AG04450 (cell line): ENCODE measurements around the gene MTHFD1L. TPM values are rescaled to one million over a fixed set of nuclear protein-coding genes. Genes with fewer than 3 reads are reported as not detected.
A peak's percentile ranks its signal among the peaks of the same experiment; 100 is the strongest.
"Not testable (repeated sequence)": the region's sequence is repeated elsewhere in the genome, so short reads cannot be mapped to it uniquely, and the experiment has no call there.

Source experiments
- CTCF ChIA-PET: fragments of 300-600, 350-600 bp; formaldehyde crosslinking; extraction: SDS; loops from one replicate; lab custom pipeline; 2022; ENCODE audit warnings: antibody characterized with exemption, inconsistent platforms; lab: Charles Lee
- POLR2A ChIA-PET: fragments of 350-600 bp; formaldehyde crosslinking; extraction: SDS; loops from one replicate; lab custom pipeline; 2021; ENCODE audit warnings: antibody characterized with exemption, inconsistent platforms; lab: Yijun Ruan, JAX
- DNase-seq: peaks from one replicate; pipeline ENCODE4 v3.0.0-alpha.2; 2011; ENCODE audit warnings: low read depth, low spot score
- H3K27ac ChIP-seq: one replicate; pipeline ENCODE4 v1.5.1; 2012; ENCODE audit warnings: low read depth, low read length, control low read depth
- H3K27me3 ChIP-seq: one replicate; pipeline ENCODE4 v1.6.0; 2012; ENCODE audit warnings: low read length; ENCODE audit not compliant: control insufficient read depth, insufficient read depth
- H3K4me3 ChIP-seq: 2 replicates; pipeline ENCODE4 v1.5.1; 2011; ENCODE audit warnings: mild to moderate bottlenecking, low read depth, low read length, control low read depth
- H3K9me3 ChIP-seq: 2 replicates; pipeline ENCODE4 v1.5.1; 2012; ENCODE audit warnings: low read length; ENCODE audit not compliant: control insufficient read depth, insufficient read depth
- CTCF ChIP-seq: IDR thresholded peaks from 2 replicates; pipeline ENCODE4 v1.5.1; 2011; ENCODE audit warnings: low read depth, low read length, control low read depth, inconsistent platforms
- polyA plus RNA-seq: library from polyadenylated mRNA; depleted of rRNA; stranded (reverse); fragments of >200 nt; gene quantifications from 2 replicates; pipeline ENCODE4 v1.2.3, GENCODE V29; 2011

Gene MTHFD1L
- polyA plus RNA-seq, 1 experiment = 69.1 TPM

- Histone ChIP-seq H3K9me3 (peaks cover 3% of the 10 kb centered on the region), H3K27ac (peak overlapping the region; percentile 100), H3K4me3 (no peak overlapping the region), H3K27me3 (no peaks in the 10 kb centered on the region)
- POLR2A ChIA-PET = interaction anchor here (0.6 to 1.7 kb wide), 3 partner anchors 8 to 56 kb away, joined by 3 to 6 read pairs (median 4); partner anchors contain the start of gene MTHFD1L
- CTCF ChIA-PET = interaction anchor here (1.9 to 2.0 kb wide), 2 partner anchors 8 to 40 kb away, joined by 10 to 11 read pairs; partner anchors contain the start of gene MTHFD1L
- no peak for TF ChIP-seq CTCF
- DNase-seq = peak; percentile 99
These were observed 8.2 kb upstream of the MTHFD1L start for GRCh38 chr6:150857062-150857944.

GRCh38 chr6:150857945-150858308, 7.6 kb upstream of the MTHFD1L start:
- ChIA-PET POLR2A (interaction anchor here (0.7 to 1.4 kb wide), 2 partner anchors 8 to 120 kb away, joined by 4 to 5 read pairs; no protein-coding TSS in a partner anchor), CTCF (no interaction called here)
- peaks cover 3% of the 10 kb centered on the region for H3K9me3 ChIP-seq
- 0 out of 2 replicates have a peak overlapping the region, but pooled peaks have one; percentile 15 for H3K4me3 ChIP-seq
- no peak for DNase-seq
- H3K27me3 ChIP-seq = no peaks in the 10 kb centered on the region
- H3K27ac ChIP-seq = peak overlapping the region; percentile 100
- no peak for TF ChIP-seq CTCF

GRCh38 chr6:150861448-150862168, 3.9 kb upstream of the MTHFD1L start:
- CTCF ChIA-PET = interaction anchor here (5.1 kb wide), 1 partner anchor 44 kb away, joined by 38 read pairs; no protein-coding TSS in a partner anchor
- H3K27me3 ChIP-seq, H3K4me3 ChIP-seq, H3K9me3 ChIP-seq, POLR2A ChIA-PET, H3K27ac ChIP-seq, DNase-seq: not testable (repeated sequence)

GRCh38 chr6:150863213-150863928, 2.1 kb upstream of the MTHFD1L start:
- no peaks in the 10 kb centered on the region; the same call in 1 of the 2 replicates for H3K9me3 ChIP-seq
- POLR2A ChIA-PET = no interaction called here
- CTCF ChIA-PET = interaction anchor here (5.1 kb wide), 1 partner anchor 46 kb away, joined by 38 read pairs; no protein-coding TSS in a partner anchor
- no peak for TF ChIP-seq CTCF
- no peak for DNase-seq
- no peak overlapping the region for H3K4me3 ChIP-seq
- H3K27ac ChIP-seq = no peak overlapping the region
- no peaks in the 10 kb centered on the region for H3K27me3 ChIP-seq

- no peak for DNase-seq
- H3K4me3 ChIP-seq = peak overlapping the region; percentile 77
- H3K9me3 ChIP-seq = no peaks in the 10 kb centered on the region; the same call in 1 of the 2 replicates
- POLR2A ChIA-PET = interaction anchor here (0.6 to 2.1 kb wide), 3 partner anchors 8 to 62 kb away, joined by 6 to 11 read pairs (median 7); no protein-coding TSS in a partner anchor
- TF ChIP-seq CTCF = no peak
- CTCF ChIA-PET = interaction anchor here (0.6 to 5.1 kb wide), 12 partner anchors 9 to 50 kb away, joined by 3 to 38 read pairs (median 4); no protein-coding TSS in a partner anchor
- no peaks in the 10 kb centered on the region for H3K27me3 ChIP-seq
- peak overlapping the region; percentile 94 for H3K27ac ChIP-seq
These were observed 478 bp upstream of the MTHFD1L start for GRCh38 chr6:150865043-150865405.
